Stimulated activated naive CD4-positive, alpha-beta T cell treated with Interleukin-2 at 50 U/mL for 16 hours (primary cell): ENCODE results near the gene EIF4B.

ENCODE experiments used
- DNase-seq: peaks from one replicate; lab custom pipeline; 2025; lab: John Stamatoyannopoulos, UW

The EIF4B gene

DNA sequence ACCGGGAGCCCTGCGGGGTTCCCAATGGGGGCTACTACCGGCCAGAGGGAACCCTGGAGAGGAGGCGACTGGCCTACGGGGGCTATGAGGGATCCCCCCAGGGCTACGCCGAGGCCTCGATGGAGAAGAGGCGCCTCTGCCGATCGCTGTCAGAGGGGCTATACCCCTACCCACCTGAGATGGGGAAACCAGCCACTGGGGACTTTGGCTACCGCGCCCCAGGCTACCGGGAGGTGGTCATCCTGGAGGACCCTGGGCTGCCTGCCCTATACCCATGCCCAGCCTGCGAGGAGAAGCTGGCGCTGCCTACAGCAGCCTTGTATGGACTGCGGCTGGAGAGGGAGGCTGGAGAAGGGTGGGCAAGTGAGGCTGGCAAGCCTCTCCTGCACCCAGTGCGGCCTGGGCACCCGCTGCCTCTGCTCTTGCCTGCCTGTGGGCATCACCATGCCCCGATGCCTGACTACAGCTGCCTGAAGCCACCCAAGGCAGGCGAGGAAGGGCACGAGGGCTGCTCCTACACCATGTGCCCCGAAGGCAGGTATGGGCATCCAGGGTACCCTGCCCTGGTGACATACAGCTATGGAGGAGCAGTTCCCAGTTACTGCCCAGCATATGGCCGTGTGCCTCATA lies 53.3 kb downstream of the EIF4B start:
- no peak for DNase-seq

DNA sequence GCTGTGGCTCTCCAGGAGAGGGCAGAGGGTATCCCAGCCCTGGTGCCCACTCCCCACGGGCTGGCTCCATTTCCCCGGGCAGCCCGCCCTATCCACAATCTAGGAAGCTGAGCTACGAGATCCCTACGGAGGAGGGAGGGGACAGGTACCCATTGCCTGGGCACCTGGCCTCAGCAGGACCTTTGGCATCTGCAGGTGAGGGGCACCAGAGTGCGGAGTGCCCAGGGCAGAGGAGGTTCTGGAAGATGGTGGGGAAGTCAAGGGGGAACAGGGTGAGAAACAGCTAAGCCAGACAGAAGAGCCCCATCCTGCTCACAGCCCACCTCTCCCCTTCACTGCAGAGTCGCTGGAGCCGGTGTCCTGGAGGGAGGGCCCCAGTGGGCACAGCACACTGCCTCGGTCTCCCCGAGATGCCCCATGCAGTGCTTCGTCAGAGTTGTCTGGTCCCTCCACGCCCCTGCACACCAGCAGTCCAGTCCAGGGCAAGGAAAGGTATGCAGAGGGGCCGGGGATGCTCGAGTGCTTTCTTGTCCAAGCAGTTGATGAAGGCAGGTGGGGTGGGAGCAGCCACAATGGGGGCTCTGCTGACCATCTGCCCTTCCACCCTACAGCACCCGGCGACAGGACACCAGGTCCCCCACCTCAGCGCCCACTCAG lies 53.9 kb downstream of the EIF4B start:
- no peak for DNase-seq

DNA sequence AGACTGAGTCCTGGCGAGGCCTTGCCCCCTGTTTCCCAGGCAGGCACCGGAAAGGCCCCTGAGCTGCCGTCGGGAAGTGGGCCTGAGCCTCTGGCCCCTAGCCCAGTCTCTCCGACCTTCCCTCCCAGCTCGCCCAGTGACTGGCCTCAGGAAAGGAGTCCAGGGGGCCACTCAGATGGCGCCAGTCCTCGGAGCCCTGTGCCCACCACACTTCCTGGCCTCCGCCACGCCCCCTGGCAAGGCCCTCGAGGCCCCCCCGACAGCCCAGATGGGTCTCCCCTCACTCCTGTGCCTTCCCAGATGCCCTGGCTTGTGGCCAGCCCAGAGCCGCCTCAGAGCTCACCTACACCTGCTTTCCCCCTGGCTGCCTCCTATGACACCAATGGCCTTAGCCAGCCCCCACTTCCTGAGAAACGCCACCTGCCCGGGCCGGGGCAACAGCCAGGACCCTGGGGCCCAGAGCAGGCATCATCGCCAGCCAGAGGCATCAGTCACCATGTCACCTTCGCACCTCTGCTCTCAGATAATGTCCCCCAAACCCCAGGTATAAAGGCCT lies 54.5 kb downstream of the EIF4B start:
- DNase-seq = no peak

DNA sequence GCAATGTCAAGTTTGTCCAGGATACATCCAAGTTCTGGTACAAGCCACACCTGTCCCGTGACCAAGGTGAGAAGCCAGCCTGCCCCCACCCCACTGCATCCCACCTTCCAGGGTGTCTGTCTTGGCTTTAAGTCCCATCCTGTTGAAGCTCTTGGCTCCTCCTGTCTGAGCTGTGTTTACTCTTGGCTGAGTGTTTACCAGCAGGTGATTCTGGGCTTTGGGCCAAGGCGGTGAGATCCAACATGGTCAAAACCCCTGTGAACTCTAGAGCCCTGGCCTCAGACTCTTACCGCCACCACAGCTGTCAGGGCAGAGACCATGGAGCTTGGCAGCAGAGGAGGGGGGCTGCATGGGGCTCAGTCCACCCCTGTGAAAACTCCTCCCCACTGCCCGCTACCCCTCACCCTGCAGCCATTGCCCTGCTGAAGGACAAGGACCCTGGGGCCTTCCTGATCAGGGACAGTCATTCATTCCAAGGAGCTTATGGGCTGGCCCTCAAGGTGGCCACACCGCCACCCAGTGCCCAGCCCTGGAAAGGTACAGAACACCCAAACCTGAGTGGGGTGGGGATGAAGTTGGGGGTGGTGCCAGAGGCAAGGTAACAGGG lies 55.3 kb downstream of the EIF4B start:
- no peak for DNase-seq

DNA sequence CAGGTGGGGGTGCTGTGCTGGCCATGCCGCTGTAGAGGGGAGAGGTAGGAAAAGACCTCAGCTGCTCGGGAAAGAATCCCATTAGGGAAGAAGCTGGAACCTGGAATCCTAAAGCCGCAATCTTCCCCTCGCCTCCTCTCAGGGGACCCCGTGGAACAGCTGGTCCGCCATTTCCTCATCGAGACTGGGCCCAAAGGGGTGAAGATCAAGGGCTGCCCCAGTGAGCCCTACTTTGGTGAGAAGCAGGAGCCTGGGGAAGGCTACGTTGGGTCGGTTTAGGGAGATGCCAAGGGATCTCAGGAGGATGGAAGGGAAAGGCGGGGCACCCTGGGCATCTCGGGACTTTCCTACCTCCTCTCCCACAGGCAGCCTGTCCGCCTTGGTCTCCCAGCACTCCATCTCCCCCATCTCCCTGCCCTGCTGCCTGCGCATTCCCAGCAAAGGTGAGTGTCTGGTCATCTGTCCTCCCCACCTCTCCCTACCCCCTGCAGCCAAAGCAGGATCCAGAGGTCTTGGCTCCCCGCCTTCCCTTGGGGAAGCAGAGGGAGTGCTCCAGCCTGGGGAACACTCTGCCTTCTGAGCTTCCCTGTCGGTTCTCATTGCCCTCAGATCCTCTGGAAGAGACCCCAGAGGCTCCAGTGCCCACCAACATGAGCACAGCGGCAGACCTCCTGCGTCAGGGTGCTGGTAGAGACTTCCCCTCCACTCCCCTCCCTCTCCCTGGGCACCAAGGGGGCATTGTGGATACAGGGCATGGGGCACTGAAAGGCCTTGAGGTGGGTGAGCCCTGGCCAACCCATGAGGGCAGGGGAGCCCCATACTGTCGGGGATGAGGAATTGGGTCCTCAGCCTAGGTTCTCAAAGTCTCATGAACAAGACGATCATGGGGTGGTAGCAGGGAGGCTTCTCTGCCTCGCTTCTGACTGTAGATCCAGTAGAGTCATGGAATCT lies 56.0 kb downstream of the EIF4B start:
- no peak for DNase-seq

DNA sequence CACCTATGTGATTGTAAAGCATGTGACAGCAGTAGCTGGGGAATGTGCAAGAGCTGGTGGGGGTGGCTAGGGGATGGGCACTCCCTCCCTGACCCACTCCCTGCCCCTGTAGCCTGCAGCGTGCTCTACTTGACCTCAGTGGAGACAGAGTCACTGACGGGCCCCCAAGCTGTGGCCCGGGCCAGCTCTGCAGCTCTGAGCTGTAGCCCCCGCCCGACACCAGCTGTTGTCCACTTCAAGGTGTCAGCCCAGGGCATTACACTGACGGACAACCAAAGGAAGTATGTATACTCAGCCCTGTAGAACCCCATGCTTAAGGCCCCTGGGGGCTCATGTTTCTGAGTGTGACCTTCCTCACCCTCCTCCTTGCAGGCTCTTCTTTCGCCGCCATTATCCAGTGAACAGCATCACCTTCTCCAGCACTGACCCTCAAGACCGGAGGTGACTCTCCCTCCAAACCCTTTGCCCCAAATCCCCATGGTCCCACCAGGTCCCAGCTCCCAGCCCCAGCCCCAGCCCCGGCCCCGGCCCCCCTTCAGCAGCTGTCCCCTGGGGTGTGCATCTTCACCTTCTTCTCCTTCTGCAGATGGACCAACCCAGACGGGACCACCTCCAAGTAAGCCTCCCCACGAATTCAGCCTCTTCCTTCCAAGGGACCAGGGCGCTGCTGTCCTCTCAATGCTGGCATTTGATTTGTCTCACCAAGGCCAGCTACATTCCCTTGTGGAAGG lies 56.9 kb downstream of the EIF4B start:
- DNase-seq = no peak

DNA sequence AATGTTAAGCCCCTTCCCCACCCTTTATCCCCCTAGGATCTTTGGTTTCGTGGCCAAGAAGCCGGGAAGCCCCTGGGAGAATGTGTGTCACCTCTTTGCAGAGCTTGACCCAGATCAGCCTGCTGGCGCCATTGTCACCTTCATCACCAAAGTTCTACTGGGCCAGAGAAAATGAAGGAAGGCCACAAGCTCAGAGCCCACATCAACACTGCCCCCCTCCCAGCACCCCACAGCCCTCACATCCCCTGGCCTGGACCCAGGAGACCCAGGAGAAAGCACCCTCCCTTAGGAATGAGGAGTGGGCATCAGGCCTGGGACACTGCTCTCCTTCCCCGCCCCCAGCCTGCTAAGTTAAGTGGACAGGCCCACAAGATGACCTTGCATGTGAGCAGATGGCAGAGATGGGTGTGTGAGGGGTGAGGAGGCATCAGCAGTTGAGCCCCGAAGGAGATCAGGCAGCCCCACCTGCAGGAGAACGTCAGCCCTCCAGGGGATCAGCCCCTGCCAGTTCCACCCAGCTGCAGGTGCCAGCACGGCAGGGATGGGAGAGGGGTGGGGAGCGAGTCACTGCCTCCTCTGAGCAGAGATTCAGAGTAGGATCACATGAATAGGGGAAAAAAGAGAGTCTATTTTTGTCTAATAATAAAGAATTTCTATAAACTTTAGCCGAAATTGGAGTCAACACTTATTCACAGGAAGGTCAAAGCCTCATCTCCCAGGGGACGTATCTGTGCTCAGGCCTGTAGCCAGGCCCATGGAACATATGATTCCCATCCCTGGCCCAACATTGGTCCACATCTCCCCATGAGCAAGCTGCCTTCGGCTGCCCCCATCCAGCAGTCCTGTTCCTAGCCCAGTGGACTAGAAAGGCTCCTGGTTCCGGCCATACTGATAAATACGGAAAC lies 57.7 kb downstream of the EIF4B start:
- no peak for DNase-seq

DNA sequence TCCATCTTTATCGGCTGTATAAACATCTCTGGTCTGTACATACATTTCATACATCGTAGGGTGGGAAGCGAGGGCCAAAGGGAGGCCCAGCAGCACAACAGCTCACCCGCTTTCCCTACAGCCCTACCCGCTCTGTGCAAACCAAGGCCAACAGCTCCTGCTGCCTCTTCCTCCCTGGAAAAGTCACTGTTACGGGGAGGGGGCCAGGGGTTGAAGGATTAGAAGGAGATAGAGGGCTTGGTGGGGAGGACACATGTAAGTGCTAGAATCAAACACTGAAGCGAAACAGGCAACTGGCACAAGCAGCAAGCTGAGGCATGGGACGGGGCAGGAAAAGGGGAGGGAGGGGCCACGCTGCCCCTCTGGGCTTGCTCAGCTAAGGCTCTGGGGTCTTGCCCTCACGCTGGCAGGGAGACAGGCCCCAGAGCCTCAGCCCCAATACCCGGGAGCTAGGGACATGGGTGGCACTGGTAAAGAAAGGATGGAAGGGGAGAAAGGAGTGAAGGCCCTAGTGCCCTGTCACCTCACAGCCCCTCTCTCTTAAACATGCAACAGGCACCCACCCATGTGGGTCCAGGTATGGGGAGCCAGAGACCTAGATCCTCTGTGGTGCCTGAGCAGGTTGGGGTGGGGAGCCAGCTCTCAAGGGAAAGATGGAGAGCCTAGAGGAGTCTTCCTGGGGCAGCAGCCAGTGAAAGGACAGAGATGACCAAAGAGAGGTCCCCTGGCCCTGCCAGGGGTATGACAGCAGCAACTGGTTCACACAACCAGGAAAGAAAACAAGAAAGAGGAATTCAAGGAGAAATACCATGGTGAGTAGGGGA lies 58.6 kb downstream of the EIF4B start:
- DNase-seq = no peak

DNA sequence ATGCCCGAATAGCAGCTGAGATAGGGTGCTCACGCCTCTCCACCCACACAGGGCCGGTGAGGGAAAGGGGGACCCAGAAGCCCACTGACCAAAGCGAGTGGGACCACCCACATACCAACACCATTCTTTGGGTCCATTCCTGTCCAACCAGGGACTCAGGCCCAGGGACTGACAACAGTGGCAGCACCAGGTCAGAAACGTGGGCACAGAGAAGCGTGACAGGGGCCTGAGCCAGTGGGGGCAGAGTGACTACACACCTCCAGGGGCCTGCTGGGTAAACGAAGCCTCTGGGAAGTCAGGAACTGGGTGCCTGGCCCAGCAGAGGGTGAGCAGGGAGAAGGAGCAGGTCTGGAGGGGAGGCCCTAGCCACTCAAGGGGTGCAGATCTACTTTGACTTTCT lies 59.2 kb downstream of the EIF4B start:
- no peak for DNase-seq

DNA sequence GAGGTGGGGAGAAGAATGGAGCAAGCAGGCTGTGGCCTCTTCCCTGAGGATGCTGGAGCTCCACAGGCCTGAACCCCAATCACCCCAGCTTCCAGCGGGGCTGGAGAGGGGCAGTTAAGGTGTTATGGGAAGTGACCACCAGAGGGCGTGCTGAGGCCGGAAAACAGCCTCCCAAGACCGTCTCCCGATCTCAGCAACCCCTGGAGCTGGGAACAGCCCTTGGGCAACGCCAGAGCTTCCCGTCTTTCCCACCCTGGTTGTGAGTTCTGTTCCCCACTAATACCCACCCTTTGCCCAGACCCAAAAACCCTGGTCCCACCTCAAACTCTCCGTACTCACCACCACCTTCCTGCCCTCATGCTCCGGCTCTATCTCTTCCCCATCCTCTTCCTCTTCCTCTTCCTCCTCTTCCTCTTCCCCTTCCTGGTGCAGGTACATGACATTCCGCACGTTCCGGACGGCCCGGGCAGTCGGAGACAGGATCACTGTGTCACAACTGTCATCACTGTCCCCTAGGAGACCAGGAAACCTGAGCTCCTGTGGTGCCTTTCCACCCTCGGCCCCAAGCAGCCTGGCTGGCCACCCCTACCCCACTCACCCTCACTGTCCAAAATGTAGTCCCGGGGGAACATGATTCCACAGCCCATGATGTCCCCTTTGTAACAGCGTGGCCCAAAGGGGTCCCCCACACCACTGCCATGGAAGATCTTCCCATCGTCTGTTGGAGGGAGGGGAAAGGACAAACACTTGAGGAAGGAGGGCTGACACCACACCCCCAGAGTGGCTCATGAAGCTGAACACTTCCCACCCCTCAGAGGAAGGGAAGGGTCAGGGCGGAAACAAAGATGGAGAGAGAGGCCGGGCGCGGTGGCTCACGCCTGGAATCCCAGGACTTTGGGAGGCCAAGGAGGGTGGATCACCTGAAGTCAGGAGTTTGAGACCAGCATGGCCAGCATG lies 60.0 kb downstream of the EIF4B start:
- DNase-seq = peak; percentile 50

DNA sequence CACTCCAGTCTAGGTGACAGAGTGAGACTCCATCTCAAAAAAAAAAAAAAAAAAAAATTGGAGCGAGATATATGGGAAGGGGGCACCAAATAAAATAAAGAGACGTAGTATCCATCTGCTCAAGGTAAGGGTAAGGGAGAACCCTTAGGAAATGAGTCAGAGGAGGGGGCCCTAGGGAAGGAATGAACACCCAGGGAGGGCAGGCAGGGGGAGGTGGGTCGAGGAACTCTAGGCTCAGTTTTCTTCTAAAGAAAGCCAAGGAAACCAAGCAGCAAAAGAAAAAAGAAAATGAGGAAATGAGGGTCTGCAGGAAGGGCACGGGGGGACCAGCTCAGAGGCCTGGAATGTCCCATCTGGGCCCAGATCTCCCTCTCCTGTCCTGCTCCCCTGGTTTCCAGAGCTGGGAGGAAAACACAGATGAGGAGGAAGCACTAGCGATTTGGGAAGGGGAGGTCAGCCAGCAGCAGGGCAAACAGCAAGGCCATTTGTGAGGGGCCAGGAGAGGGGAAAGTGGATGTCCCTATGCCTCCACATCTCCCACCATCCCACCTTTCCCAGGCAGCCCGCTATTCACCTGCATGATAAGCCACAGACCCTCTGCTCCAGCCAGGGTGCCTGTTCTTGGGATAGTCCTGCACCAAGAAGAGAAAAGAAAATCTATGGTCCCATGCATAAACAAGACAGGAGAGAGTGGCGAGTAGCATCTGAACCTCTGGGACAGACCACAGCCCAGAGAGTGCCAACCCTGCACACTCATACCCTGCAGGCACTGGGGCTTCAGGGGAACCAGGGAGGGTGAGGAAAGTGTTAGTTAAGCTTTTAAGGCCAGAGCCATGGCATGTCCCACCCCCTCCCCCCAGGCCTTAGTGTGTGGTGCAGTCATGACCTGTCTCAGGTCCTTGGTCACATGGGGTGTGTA lies 61.1 kb downstream of the EIF4B start:
- no peak for DNase-seq

DNA sequence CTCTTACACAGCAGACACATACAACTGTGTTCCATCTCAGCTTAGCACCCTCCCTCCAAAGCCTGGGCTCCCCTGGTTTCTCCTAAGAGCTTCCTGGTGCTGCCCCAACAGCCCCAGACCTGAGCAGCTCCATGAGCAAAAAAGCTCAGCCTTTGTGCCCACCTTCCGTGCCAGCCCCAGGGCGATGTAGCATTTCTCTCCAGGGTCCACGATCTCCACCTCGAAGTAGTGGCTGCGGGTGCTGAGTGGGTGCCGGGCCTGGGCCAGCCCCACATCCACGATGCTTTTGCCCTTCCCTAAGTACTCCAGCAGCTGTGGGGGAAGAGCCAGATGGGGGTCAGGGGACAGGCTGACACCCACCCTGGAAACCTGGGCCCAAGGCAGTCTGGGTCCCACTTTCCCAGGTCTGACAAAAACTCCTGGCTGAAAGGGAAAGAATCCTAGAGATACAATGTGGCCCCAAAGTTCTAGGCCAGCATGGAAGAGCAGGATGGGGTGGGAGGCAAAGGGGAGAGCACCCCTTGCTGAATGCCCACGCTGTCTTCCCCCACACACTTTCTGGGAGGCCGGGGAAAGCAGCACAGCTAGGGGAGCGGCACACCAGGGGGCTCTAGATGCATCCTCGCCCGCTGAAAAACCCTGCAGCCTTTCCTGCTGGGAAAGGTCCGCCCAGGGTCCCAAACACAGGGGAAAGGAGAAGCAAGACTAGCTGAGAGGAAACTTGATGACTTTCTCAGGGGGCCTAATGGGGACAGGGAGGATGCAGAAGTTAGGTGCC lies 61.9 kb downstream of the EIF4B start:
- DNase-seq = no peak

DNA sequence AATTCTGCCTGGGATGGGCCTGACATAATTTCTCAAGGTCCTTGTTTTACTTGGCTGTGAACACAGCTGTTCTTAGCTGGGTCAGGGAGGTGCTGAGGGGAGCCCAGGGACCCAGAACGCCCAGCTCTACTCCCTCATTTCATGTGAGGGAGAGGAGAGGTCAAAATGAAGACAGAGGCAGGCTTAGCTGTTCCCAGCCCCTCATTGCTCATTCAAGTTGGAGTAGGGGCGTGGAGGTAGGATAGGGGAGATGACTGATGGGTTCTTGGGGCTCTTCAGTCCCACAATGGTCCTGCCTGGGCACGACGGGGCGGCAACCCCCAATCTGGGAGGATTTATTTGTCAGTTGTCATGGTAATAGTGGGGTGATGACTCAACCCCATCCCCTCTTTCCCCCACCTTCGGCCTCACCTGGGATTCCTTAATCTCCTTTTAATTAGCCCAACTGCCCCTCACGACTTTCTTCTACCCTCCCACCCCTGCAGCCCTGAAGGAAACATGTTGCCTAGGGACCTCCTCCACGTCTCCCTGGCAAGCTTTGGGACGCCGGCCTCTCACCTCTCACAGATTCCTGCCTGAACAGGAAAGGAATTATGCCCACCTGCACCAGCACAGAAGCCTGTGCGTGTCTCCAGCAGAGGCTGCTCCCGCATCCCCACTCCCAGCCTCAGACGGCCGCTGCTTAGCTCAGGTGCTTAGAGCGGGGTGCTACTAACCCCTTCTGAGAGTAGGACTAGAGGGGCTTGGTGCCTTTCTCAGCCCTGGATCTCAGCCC lies 62.7 kb downstream of the EIF4B start:
- no peak for DNase-seq

DNA sequence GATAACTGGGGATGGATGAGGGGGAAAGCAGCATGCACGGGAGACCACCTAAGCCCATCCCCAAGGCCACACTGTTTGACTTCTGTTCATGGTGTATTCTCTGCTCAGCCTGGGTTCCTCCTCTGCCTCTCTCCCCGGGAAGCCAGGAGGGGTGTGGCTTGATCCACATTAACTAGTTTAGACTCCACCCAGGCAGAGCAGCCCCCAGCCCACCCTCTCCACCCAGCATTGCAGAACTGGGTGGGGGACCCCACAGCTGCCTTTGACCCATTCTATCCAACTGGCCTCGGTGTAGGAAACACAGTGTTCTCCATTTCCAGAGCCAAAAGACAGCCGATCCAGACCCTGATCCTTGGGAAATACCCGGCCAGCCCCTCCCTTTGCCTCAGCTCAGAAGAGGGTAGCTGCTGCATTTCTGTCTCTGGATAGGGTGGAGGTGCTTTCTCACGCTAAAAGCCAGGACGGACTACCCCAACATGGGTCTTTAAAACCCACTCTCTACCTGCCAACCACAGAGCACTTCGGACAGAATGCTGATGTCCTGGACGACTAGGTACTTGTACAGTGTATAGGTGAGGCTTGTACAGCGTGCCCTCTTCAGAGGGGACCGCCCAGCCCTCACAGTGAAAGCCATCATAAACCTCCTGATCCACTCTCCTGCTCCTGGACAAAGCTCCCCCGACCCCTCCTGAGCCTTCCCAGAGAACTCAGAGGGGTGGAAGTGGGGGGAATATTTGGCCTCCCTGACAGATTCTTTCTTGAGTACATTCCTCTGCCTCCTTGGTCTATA lies 63.6 kb downstream of the EIF4B start:
- DNase-seq = no peak
